Thoracic aorta (tissue), 2 donors: ENCODE data around the gene SAXO1. TPM values are rescaled to one million over a fixed set of nuclear protein-coding genes. Genes with fewer than 3 reads are reported as not detected.

Experiments
- ATAC-seq: fragments of 150-250 bp; one replicate; pipeline ENCODE4 v1.8.0; 2017; ENCODE audit warnings: low read depth; ENCODE audit not compliant: insufficient number of reproducible peaks, low FRiP score
- DNase-seq: peaks from one replicate; pipeline ENCODE4 v3.0.0-alpha.2; 2020; ENCODE audit warnings: low spot score
- H3K27ac ChIP-seq, 2 donors: fragments of 200-600 bp; sonication (generic); 1 replicate in 1 of 2; 2 replicates in 1 of 2; pipeline ENCODE4 v1.5.1; 2016; ENCODE audit warnings: mild to moderate bottlenecking in 2 of 2, moderate library complexity in 2 of 2
- H3K27me3 ChIP-seq: fragments of 200-600 bp; sonication (generic); replicated peaks from 2 replicates; pipeline ENCODE4 v1.6.0; 2016; ENCODE audit warnings: mild to moderate bottlenecking; ENCODE audit not compliant: insufficient read depth
- H3K36me3 ChIP-seq: fragments of 200-600 bp; sonication (generic); one replicate; pipeline ENCODE4 v1.5.1; 2016
- H3K4me1 ChIP-seq, 2 donors: fragments of 200-600 bp; sonication (generic); 1 replicate in 1 of 2; 2 replicates in 1 of 2; pipeline versions ENCODE4 v1.5.1 to v1.6.0; 2016; ENCODE audit warnings: low read depth in 2 of 2, mild to moderate bottlenecking in 1 of 2; ENCODE audit not compliant: control insufficient read depth in 1 of 2
- H3K4me3 ChIP-seq: fragments of 200-600 bp; sonication (generic); 2 replicates; pipeline ENCODE4 v1.5.1; 2016; ENCODE audit warnings: mild to moderate bottlenecking
- H3K9me3 ChIP-seq: fragments of 200-600 bp; sonication (generic); 2 replicates; pipeline ENCODE4 v1.5.1; 2016
- total RNA-seq, 2 donors: library from RNA; depleted of rRNA; stranded (reverse); fragments of >200 nt; gene quantifications; one replicate each; pipeline versions ENCODE4 v1.1.0 to v1.2.3, GENCODE V29; 2016
- TF ChIP-seq, protein P1 (sequence below): fragments of 200-600 bp; sonication (generic); IDR thresholded peaks from one replicate; pipeline ENCODE4 v1.5.1; 2019; ENCODE audit warnings: antibody characterized with exemption

SAXO1 gene
- total RNA-seq, 2 donors from 2014 or later = 0.27 to 1.8 TPM

- Histone ChIP-seq H3K9me3 (no peaks in the 10 kb centered on the region), H3K27ac (no peak overlapping the region), H3K4me1 (no peaks in the 10 kb centered on the region), H3K4me3 (no peak overlapping the region), H3K27me3 (no peaks in the 10 kb centered on the region), H3K36me3 (peaks cover 6% of the 10 kb centered on the region)
- ATAC-seq (no peak), DNase-seq (no peak)
- TF ChIP-seq, protein P1, sequence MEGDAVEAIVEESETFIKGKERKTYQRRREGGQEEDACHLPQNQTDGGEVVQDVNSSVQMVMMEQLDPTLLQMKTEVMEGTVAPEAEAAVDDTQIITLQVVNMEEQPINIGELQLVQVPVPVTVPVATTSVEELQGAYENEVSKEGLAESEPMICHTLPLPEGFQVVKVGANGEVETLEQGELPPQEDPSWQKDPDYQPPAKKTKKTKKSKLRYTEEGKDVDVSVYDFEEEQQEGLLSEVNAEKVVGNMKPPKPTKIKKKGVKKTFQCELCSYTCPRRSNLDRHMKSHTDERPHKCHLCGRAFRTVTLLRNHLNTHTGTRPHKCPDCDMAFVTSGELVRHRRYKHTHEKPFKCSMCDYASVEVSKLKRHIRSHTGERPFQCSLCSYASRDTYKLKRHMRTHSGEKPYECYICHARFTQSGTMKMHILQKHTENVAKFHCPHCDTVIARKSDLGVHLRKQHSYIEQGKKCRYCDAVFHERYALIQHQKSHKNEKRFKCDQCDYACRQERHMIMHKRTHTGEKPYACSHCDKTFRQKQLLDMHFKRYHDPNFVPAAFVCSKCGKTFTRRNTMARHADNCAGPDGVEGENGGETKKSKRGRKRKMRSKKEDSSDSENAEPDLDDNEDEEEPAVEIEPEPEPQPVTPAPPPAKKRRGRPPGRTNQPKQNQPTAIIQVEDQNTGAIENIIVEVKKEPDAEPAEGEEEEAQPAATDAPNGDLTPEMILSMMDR = no peak
These were observed 144.7 kb downstream of the SAXO1 start for GRCh38 chr9:18888290-18888689.

DNA sequence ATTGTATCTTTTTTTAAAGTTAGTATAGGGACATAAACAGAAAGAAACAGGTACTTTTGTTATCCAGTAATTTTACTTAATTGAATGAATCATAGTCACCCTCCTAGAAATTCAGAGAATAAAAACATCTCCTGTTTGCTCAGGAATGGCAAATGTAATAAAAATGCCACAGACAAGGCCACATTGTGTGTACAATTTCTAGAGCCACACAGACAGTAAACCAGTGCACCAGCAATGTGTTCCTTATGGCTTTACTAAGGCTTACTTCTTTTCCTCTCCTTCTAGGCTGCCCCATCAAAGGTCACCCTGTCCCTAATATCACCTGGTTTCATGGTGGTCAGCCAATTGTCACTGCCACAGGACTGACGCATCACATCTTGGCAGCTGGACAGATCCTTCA lies 145.5 kb downstream of the SAXO1 start:
- Histone ChIP-seq H3K27me3 (no peaks in the 10 kb centered on the region), H3K4me3 (no peak overlapping the region), H3K4me1 (no peaks in the 10 kb centered on the region), H3K27ac (no peak overlapping the region), H3K36me3 (peaks cover 6% of the 10 kb centered on the region), H3K9me3 (no peaks in the 10 kb centered on the region)
- TF ChIP-seq, protein P1 = no peak
- ATAC-seq (no peak), DNase-seq (no peak)

DNA sequence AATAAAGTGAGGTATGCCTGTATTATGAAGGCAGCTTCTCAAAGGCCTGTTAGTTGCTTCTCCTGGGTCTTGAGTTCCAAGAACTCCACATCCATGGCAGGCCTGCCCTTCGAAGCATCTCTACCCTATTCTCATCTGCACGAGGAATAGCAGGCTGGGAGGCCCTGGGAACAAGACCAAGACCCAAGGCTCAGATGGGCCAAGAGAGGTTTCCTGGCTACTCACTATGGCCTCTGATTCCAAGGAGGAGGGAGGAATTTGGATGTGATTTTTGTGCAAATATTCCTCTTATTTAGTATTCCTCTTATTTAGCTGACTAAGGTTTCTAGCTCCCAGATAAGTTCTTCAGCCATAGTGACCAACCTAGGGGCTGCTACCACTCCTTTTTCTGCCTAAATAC lies 151.3 kb downstream of the SAXO1 start:
- ATAC-seq = no peak
- no peaks in the 10 kb centered on the region for H3K4me1 ChIP-seq

GRCh38 chr9:18877984-18878383 lies 155.0 kb downstream of the SAXO1 start:
- no peaks in the 10 kb centered on the region for H3K36me3 ChIP-seq
- no peak overlapping the region for H3K27ac ChIP-seq
- no peak overlapping the region for H3K4me3 ChIP-seq
- H3K4me1 ChIP-seq = no peaks in the 10 kb centered on the region
- no peaks in the 10 kb centered on the region for H3K9me3 ChIP-seq
- TF ChIP-seq, protein P1 = no peak
- no peak for ATAC-seq
- no peaks in the 10 kb centered on the region for H3K27me3 ChIP-seq
- DNase-seq = no peak

More for the DNA sequence above, 151.3 kb downstream of the SAXO1 start:
- no peaks in the 10 kb centered on the region for H3K9me3 ChIP-seq
- TF ChIP-seq, protein P1 = no peak
- H3K36me3 ChIP-seq = no peaks in the 10 kb centered on the region
- no peak for DNase-seq
- no peak overlapping the region for H3K27ac ChIP-seq
- no peaks in the 10 kb centered on the region for H3K27me3 ChIP-seq
- no peak overlapping the region for H3K4me3 ChIP-seq

Other genes starting within 250 kb of the SAXO1 start
- gene RRAGA, start 16.2 kb upstream of the SAXO1 start, total RNA-seq = 10 to 100 TPM; 46.3 to 47.1 TPM
- 1 to 10 TPM; 5.4 to 7.0 TPM for gene HAUS6, start 69.7 kb upstream of the SAXO1 start, total RNA-seq
- gene PLIN2, start 94.3 kb upstream of the SAXO1 start, total RNA-seq = 100 to 1,000 TPM in 1 of 2 donors, 10 to 100 TPM in 1; 28.3 to 182 TPM
- 10 to 100 TPM; 81.1 to 88.2 TPM for gene DENND4C, start 197.5 kb upstream of the SAXO1 start, total RNA-seq